ENCODE data around the gene KIAA0586. TPM values are rescaled to one million over a fixed set of nuclear protein-coding genes. Genes with fewer than 3 reads are reported as not detected.

The KIAA0586 gene
- total RNA-seq, 1 donor from 2014 or later: 14.5 TPM

DNA sequence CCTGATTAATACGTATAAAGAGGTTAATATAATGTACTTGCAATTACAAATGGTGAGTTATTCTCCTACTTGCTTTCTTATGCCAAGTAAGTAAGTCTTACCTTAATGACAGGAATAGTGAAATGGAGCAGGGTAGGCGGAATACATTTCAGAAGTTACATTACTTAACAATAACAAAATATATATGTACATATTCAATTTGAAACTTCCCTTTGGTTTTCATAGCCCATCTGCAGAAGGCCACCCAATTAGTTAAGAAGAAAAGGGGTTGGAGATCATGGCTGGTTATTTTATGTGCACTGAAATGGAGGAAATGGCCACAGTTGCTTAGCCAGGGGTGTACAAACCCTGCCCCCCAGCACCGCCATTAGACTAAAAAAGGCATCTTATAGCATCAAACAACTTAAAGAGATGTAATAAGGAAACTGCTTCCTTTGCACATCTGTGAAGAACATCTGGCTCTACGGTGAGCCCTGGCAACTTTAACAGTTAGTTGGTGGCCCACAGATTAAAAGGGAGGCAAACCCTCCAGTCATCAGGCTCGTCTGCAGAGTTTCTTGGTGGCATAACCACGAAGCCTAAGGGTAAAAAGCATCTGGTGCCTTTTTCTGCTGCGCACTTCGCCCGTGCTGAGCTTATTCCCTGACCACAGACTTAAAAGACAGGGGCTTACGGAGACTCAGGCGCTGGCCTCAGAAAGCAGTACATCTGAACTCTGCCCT is 171.4 kb downstream of the KIAA0586 start:
- no peak for DNase-seq (ENCODE audit: low spot score)
- no peak overlapping the region for H3K4me3 Mint-ChIP-seq (ENCODE audit: unreplicated experiment)
- no peaks in the 10 kb centered on the region for H3K9me3 Mint-ChIP-seq (ENCODE audit: low read depth)
- H3K36me3 Mint-ChIP-seq (ENCODE audit: low read depth): no peaks in the 10 kb centered on the region
- H3K27me3 Mint-ChIP-seq (ENCODE audit: low read depth): no peaks in the 10 kb centered on the region
- H3K27ac Mint-ChIP-seq (ENCODE audit: unreplicated experiment): no peak overlapping the region
- no peaks in the 10 kb centered on the region for H3K4me1 Mint-ChIP-seq (ENCODE audit: low read depth)
- TF ChIP-seq, protein P1, sequence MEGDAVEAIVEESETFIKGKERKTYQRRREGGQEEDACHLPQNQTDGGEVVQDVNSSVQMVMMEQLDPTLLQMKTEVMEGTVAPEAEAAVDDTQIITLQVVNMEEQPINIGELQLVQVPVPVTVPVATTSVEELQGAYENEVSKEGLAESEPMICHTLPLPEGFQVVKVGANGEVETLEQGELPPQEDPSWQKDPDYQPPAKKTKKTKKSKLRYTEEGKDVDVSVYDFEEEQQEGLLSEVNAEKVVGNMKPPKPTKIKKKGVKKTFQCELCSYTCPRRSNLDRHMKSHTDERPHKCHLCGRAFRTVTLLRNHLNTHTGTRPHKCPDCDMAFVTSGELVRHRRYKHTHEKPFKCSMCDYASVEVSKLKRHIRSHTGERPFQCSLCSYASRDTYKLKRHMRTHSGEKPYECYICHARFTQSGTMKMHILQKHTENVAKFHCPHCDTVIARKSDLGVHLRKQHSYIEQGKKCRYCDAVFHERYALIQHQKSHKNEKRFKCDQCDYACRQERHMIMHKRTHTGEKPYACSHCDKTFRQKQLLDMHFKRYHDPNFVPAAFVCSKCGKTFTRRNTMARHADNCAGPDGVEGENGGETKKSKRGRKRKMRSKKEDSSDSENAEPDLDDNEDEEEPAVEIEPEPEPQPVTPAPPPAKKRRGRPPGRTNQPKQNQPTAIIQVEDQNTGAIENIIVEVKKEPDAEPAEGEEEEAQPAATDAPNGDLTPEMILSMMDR (IDR thresholded peaks at IDR 0.05): no peak

DNA sequence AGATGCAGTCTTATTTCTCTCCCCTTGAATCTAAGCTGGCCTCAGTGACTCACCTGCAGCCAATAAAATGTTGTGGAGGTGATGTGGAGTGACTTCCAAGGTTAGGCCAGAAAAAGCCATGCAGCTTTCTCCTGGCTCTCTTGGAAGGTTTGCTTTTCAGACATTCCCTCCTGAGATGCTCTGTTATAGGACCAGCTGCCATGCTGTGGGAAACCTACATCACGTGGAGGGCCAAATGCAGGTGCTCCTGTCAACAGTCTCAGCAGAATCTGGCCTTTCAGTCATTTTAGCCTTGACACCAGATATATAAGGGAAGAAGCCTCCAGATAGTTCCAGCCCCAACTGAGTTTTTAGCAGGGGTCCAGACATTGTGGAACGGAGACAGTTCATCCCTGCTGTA is 172.2 kb downstream of the KIAA0586 start:
- no peaks in the 10 kb centered on the region for H3K4me1 Mint-ChIP-seq (ENCODE audit: low read depth)
- H3K9me3 Mint-ChIP-seq (ENCODE audit: low read depth): no peaks in the 10 kb centered on the region
- DNase-seq (ENCODE audit: low spot score): no peak
- H3K36me3 Mint-ChIP-seq (ENCODE audit: low read depth): no peaks in the 10 kb centered on the region
- no peak overlapping the region for H3K4me3 Mint-ChIP-seq (ENCODE audit: unreplicated experiment)
- H3K27ac Mint-ChIP-seq (ENCODE audit: unreplicated experiment): no peak overlapping the region
- TF ChIP-seq, protein P1 (IDR thresholded peaks at IDR 0.05): no peak
- no peaks in the 10 kb centered on the region for H3K27me3 Mint-ChIP-seq (ENCODE audit: low read depth)

Other genes with a start within 250 kb of the KIAA0586 start
- gene ACTR10, start 227.6 kb upstream of the KIAA0586 start, total RNA-seq: 92.8 to 98.7 TPM (median 98.6 TPM) in 3 replicates
- 132 to 162 TPM (median 136 TPM) in 3 replicates for gene PSMA3, start 182.9 kb upstream of the KIAA0586 start, total RNA-seq
- gene ARID4A, start 129.2 kb upstream of the KIAA0586 start, total RNA-seq: 14.0 to 23.7 TPM (median 19.1 TPM) in 3 replicates
- gene TOMM20L, start 31.8 kb upstream of the KIAA0586 start, total RNA-seq: not detected in 3 replicates
- gene TIMM9, start 188 bp upstream of the KIAA0586 start, total RNA-seq: 27.5 to 32.4 TPM (median 32.4 TPM) in 3 replicates
- gene DACT1, start 210.2 kb downstream of the KIAA0586 start, total RNA-seq: 120 to 326 TPM (median 318 TPM) in 3 replicates